ENCODE measurements around the gene TOB1.
"Not testable (repeated sequence)": the region's sequence is repeated elsewhere in the genome, so short reads cannot be mapped to it uniquely, and the experiment has no call there.

Gene TOB1

DNA sequence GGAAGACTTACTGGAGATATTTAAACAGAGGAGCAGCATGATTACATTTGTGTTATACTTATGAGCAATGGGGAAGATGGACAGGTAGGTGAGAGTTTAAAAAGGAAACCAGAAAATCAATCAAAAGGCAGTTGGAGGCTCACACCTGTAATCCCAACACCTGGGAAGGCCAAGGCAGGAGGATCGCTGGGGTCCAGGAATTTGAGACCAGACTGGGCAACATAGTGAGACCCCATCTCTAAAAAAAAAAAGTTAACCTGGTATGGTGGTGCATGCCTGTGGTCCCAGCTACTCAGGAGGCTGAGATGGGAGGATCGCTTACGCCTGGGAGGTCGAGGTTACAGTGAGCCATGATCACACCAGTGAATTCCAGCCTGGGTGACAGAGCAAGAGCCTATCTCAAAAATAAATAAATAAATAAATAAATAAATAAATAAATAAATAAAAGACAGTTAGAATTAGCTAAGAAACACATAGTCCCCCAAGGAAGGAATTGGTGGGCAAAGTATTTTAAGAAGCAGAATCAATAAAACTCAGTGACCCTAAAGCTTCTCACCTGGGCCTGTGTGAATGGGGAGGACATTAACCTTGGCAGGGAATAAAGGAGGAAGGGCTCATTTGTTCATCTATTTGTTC lies 32.3 kb upstream of the TOB1 start:
- no peak for DNase-seq (ENCODE audit: low read depth in 1 of 2, low spot score in 1 of 2)

DNA sequence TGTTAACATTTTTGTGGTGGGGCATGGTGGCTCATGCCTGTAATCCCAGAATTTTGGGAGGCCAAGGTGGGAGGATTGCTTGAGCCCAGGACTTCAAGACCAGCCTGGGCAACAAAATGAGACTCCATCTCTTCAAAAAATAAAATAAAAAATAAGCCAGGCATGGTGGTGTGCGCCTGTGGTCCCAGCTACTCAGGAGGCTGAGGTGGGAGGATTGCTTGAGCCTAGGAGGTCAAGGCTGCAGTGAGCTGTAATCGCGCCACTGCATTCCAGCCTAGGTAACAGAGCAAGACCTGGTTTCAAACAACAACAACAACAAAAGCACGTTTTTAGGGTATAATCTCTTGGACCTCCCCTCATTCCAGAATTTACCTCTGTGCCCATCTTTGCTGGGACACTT lies 28.4 kb upstream of the TOB1 start:
- DNase-seq (ENCODE audit: low read depth in 1 of 2, low spot score in 1 of 2): not testable (repeated sequence)

DNA sequence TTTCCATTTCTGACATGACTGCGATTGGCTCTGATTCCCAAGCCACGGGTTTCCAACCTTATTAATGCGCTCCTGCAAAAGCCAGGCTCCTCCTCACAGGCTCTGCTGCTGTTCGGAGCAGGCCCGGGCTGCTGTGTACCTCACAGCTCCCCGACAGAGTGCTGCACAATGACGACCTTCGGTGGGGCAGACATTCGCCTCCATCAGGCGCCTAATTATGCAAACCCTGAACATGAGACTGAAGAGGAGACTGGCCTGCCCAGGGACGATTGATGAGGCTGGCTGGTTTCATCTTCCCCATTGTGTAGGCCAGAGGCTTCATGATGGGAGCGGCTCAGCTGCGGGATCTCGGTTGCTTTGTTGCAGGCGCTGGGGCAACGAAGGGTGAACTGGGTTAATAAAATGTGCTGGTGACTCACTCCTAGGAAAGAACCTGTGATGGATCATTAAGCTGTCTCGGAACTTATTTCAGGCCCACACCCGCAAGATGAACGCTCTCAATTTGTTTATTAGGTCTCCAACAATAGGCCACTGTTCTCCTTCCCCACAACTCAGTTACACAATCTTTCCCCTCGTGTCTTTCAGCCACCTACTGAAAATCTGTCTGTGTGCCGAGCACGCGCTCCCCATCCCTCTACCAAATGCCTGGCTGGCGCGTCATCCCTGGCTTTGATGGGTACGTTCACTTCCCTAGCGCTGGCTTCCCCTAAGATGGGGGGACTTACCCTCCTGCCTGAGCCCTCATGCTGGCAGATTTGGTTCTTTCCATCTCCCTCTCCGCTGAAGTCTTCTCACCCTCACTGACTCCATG lies 27.2 kb upstream of the TOB1 start:
- no peak for DNase-seq (ENCODE audit: low read depth in 1 of 2, low spot score in 1 of 2)

DNA sequence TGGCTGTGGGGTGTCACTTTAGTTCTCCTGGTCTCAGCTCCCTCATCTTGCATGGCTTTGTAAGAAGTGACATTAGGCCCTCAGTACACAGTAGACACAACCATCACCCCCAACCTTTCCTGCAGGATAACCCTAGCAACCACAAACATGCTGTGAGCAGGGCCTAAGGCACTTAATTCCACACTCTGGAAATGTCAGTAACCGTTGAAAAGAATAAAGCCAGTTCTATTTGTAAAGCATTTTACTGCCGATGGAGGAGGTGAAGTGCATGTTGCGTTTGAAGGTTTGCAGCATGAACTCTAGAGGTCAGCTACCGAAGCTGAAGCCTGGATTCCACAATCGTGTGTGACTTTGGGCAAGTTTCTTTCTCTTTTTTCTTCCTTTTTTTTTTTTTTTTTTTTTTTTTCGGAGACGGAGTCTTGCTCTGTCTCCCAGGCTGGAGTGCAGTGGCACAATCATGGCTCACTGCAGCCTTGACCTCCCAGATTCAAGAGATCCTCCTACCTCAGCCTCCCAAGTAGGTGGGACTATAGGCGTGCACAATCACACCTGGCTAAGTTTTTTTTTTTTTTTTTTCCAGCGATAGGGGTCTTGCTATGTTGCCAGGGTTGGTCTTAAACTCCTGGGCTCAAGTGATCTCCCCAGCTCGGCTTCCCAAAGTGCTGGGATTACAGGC lies 26.1 kb upstream of the TOB1 start:
- no peak for DNase-seq (ENCODE audit: low read depth in 1 of 2, low spot score in 1 of 2)

DNA sequence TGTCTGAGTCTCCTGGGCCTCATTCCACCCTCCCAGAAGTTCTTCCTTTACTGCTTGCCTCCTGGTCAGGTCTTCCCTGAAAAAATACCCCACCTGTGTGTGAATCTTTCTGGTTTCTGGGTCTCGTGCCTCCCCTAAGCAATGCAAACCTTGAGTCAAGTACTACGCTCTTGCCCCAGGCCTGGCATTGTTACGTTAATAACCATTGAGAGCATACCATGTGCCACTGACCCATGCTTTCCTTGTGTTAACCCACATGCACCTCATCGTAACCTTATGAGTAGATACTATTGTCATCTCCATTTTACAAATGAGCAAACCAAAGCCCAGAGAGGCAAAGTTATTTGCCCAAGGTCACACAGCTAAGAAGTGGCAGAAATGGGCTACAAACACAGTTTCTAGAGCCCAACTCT lies 25.4 kb upstream of the TOB1 start:
- DNase-seq (ENCODE audit: low read depth in 1 of 2, low spot score in 1 of 2): no peak

DNA sequence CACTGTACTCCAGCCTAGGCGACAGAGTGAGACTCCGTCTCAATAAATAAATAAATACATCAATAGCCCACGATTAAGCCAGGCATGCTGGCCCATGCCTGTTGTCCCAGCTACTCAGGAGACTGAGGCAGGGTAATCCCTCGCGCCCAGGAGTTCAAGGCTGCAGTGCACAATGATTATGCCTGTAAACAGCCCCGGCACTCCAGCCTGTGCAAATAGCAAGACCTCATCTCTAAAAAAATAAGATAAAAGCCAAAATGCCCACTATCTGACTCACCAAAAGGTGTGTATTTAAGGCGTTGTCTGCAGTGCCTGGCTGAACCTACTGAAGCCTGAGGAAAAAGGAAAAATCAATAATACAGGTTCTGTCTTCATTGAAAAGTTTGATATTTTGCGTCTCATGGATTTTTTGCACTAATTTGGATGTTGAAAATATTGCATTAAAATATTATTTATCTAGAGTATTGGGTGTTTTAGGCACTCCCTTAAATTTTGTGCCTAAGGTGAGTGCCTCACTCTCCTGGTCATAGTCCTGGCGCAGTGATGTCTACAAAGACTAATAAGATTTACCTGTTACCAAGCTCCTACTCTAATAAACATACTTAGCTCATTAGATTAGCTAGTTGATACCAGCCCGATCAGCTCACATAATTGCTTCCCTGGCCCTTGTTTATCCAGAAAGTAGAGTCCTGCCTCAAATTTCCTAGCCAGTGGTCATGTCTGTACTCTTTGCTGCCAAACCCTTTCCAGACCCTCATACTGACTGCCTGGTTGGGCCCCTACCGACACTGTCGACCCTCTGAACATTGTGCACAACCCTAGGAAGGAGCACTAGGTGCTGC lies 24.7 kb upstream of the TOB1 start:
- no peak for DNase-seq (ENCODE audit: low read depth in 1 of 2, low spot score in 1 of 2)

DNA sequence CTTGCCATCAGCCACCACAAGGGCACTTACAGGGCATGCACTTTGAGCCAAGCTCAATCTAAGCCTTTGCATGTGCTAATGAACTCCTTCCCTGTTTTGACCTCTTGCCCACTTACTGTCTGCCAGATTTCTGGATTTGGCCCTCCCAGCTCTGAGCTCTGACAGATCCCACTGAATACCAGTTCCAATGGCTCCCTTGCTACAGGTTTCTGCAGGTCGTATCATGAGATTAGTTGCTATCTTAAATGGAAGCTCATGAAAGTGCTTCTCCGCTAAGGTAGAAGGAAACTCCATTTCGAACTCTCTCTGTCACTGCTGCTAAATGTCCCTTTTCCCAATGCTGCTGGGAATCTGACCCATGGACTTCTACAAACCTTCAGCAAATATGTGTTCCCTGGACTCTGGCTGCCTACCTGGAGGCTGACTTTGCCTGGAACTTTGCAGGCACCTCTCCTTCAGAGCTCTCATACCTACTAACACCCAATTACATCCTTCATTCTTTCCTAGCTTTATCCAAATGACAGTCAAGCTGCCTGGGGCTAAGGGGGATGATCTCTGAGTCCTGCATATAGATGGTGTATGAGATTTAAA lies 23.5 kb upstream of the TOB1 start:
- no peak for DNase-seq (ENCODE audit: low read depth in 1 of 2, low spot score in 1 of 2)

DNA sequence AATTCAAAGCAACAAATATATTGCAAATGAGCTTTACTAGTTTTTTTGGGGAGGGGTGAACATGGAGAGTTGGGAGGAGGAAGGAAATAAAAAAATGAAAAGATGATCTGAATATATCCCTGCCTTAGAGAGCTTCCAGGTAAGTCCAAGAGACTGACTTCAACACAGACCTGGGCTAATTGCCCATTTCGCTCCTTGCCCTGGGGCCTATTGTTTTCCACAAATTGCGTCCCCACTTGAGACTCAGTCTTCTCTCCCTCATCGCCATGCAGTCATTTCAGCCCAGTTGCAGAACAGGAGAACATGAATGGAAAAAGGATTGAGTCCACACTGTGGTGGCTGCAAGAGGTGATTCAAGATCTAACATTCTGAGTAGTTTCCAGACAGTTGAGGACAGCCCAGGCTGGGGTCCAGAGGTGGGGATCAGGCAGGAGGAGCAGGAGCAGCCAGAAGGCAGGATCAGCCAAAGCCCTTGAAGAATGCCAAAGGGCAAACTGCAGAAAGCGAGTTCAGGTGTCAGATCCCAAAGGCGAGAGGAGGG lies 21.6 kb upstream of the TOB1 start:
- no peak for DNase-seq (ENCODE audit: low read depth in 1 of 2, low spot score in 1 of 2)

DNA sequence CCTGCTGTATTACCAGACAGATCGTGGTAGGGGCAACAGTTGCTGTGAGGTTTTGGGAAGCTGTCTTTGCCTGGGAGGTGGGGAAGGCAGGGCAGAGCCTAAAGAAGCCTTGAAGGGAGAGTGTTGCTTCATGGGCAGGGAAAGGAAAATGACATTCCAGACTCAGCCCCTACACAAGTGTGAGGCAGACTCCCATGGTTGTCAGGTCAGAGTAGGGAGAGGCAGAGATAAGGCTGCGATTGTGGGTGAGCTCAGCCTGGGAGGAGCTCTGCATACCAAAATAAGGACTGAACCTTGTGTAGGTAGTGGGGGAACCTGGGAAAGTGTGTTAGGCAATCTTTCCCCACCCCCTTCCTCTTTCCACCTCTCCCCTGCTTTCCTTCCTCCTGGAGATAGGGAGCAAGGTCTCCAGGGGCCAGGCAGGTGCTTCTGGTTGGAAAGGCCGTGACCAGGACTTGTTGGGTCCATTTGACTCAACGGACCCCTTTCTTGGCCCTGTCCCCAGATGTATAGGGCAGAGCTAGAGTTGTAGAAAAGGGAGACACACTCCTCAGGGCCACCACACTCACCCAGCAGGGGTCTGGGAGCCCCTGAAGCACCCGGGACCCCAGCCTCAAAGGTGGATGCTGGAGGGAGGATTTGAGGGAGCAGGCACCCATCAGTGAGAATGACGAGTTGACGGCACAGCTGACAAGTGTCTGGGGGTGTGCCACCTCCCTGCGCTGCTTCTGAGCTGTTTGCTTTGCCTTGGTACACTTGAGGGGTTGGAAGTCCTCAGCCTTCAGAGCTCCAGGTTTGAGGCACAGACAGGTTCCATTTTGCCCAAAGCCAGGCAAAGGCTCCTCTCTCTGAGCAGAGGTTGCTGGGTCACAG lies 18.5 kb upstream of the TOB1 start:
- DNase-seq (ENCODE audit: low read depth in 1 of 2, low spot score in 1 of 2): no peak

DNA sequence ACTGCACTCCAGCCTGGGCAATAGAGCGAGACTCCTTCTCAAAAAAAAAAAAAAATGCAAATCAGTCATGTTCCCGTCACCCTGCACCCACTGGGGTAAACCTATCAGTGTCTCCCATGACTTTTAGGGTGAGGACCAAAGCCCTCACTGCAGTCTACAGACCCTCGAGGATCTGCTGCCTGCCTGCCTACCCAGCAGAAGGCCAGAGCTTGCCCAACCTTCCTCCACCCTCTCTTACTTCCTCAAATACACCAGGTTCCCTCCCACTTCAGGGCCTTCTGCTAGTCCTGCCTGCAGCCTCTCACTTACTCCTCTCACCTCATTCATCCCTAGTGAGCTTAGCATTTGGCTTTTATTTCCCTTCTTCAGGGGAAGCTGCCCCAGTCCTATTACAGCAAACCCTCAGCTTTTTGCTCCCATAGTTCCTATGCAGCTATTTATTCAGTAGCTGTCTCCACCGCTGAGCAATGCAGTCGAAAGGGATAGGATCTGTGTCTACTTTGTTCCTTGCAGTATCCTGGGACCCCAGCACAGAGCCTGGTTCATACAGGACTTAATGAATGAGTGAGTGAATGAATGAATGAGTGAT lies 17.8 kb upstream of the TOB1 start:
- DNase-seq (ENCODE audit: low read depth in 1 of 2, low spot score in 1 of 2): no peak

DNA sequence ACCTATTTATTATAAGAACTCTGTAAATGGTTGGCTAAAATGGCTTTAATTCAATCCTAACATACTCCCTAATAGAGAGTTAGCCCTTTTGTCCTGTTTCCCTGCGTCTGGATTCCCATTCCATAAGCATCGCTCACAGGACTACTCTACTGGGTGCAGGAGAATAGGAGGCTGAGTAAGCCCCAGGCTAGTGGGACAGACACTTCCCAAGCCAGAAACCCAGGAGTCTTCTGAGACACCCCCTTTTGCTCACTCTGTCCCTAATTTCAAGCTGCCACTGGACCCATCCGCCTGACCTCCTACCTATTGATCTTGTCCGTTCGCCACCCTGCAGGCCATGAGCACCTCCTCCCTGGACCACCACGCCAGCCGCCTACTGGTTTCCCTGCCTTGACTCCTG lies 16.7 kb upstream of the TOB1 start:
- DNase-seq (ENCODE audit: low read depth in 1 of 2, low spot score in 1 of 2): no peak

DNA sequence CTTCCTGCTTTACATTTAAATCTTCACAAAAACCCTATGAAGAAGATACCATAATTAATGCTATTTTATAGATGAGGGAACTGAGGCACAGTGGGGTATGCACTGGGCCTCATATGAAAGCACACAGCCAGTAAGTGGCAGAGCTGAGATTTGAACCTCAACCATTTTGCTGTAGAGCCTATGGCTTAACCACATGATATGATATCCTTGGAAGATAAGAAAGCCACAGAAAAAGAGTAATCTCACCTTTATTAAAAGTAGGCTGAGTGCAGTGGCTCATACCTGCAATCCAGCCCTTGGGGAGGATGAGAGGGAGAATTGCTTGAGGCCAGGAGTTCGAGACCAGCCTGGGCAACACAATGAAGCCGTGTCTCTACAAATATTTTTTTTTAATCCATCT lies 15.0 kb upstream of the TOB1 start:
- DNase-seq (ENCODE audit: low read depth in 1 of 2, low spot score in 1 of 2): no peak

DNA sequence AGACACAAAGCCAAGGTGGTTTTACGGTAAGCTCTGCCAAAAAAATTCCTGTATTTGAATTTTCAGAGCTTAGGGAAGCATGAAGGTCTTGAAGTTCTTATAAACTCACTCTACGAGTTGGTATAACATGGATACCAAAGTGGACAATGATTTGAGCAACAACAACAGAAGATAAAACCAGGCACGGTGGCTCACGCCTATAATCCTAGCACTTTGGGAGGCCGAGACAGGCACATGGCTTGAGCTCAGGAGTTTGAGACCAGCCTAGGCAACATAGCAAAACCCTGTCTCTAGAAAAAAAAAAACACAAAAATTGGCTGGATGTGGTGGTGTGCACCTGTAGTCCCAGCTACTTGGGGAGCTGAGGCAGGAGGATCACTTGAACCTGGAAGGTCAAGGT lies 12.9 kb upstream of the TOB1 start:
- no peak for DNase-seq (ENCODE audit: low read depth in 1 of 2, low spot score in 1 of 2)

DNA sequence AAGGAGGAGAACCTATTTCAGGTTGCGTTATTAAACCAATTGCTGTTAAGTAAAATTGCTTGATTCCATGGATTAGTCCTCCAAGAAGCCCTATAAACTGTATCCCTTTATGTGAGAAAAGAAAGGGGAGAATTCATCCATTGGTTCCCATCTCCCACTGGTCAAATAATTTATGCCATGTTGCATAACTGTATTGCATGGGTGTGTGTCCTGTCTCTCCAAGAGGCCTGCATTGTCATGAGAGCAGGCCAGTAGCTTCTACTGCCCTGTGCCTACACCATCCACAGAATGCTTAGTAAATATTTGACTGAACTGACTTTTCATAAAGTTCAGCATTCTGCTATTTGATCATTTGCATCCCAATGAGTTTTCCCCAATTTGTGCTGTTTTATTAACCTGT lies 11.7 kb upstream of the TOB1 start:
- no peak for DNase-seq (ENCODE audit: low read depth in 1 of 2, low spot score in 1 of 2)

DNA sequence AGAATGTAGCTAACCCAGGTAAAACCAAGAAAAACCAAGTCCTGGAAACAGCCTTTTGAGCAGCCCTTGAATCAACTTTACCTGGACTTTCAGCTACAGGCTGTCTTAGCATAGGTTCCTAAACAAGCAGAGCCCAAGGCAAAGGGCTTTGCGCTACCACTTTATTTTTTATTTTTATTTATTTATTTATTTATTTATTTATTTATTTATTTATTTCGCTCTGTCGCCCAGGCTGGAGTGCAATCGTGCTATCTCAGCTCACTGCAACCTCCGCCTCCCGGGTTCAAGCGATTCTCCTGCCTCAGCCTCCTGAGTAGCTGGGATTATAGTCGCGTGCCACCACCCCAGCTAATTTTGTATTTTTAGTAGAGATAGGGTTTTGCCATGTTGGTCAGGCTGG lies 10.9 kb upstream of the TOB1 start:
- not testable (repeated sequence) for DNase-seq (ENCODE audit: low read depth in 1 of 2, low spot score in 1 of 2)

DNA sequence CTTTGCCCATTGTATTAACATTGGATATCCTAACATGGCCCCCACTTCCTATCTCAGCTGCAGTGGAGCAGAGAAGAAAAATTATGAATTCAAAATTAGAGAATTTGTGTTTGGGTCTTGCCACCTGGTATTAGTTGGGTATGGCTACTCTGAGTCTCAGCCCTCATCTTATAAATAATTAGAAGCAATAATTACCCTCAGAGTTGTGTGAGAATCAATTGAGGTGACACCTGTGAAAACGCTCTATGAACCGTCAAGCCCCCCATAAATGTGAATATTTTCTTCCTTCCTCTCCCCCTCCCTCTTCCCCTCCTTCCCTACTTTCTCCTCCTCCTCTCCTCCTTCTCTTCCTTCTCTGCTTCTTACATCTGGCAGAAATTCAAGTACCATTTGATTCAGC lies 8.9 kb upstream of the TOB1 start:
- DNase-seq (ENCODE audit: low read depth in 1 of 2, low spot score in 1 of 2): no peak

DNA sequence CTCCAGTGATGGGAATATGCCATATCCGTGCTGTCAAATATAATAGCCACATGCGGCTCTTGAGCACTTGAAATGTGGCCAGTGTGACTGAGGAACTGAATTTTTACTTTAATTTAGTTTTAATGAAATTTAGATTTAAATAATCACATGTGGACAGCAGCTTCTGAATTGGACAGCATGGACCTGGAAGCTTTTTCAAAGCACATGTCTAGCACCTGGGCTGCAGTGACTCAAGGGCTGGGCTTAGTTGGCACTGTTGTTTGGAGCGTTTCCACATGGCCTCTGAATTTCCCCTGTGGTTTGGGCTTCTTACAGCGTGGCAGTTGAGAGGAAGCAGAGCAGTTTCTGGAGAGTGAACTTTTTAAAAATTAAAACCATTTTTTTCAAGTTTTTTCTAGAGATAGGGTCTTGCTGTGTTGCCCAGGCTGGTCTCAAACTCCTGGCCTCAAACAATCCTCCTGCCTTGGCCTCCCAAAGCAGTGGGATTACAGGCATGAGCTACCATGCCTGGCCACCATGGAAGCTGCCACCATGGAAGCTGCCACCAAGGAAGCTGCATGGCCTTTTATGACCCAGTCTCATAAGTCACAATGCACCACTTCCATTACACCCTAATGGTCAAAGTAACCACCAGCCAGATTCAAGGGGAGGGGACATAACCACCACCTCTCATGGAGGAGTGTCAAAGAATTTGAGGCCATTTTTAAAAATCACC lies 6.7 kb upstream of the TOB1 start:
- peak in 1 of 2 donors; percentile 37 for DNase-seq (ENCODE audit: low read depth in 1 of 2, low spot score in 1 of 2)

DNA sequence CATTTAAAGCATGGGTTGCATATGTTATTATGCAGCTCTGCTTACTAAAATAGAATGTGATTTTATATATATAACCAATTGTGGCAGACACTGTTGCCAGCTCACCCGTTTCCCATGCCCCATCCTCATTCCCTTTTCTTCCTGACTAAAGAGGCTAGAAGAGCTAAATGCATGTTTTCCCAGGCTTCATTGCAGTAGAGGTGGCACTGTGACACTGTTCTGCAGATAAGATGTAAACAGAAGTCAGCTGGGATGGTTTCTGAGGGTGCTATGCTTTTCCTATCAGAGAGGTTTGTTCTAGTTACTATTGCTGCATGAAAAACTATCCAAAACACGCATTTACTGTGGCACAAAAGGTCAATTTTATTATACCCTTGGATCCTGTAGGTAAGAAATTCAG lies 5.7 kb upstream of the TOB1 start:
- no peak for DNase-seq (ENCODE audit: low read depth in 1 of 2, low spot score in 1 of 2)

DNA sequence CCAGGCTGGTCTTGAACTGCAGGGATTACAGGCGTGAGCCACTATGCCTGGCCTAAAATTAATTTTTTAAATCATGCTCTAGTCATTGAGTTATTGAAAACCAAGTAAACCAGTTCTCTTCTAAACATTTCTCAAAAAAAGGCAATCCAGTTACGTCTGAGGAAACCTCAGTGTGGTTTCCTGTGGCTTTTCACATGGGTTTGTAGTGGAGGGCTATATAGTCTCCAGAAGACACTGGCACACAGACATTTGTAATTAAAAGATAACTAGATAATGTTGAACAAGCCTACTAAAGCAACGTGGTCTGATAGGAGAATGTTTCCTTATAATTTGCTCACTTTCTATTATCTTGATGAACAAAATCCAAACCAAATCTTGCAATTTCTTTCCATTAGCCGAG lies 5.2 kb upstream of the TOB1 start:
- DNase-seq (ENCODE audit: low read depth in 1 of 2, low spot score in 1 of 2): peak in 1 of 2 donors; percentile 28
